GM23338 (cell line): ENCODE measurements around the gene TRAF3. TPM values are rescaled to one million over a fixed set of nuclear protein-coding genes. Genes with fewer than 3 reads are reported as not detected.
A peak's percentile ranks its signal among the peaks of the same experiment; 100 is the strongest.

ENCODE experiments used
- ATAC-seq: fragments of 200-7000 bp; cut with Tn5 transposase; 3 replicates; pipeline ENCODE4 v1.9.1; 2020
- DNase-seq: peaks from one replicate; pipeline ENCODE4 v3.0.0-alpha.2; 2015; ENCODE audit warnings: low spot score
- H2AFZ ChIP-seq: fragments of 200-600 bp; sonication (generic); 2 replicates; pipeline ENCODE4 v1.8.0; 2016; ENCODE audit warnings: antibody characterized with exemption, mild to moderate bottlenecking, moderate library complexity
- H3F3A ChIP-seq: fragments of 200-600 bp; sonication (generic); replicated peaks from 2 replicates; pipeline ENCODE4 v1.8.0; 2017; ENCODE audit warnings: antibody characterized with exemption, mixed run types, low read depth
- H3K27ac ChIP-seq: fragments of 200-600 bp; sonication (generic); 2 replicates; pipeline ENCODE4 v1.6.1; 2016; ENCODE audit warnings: low read depth
- H3K27me3 ChIP-seq: fragments of 200-600 bp; sonication (generic); 2 replicates; pipeline ENCODE4 v1.8.0; 2016; ENCODE audit warnings: mild to moderate bottlenecking, mixed run types, moderate library complexity; ENCODE audit not compliant: insufficient read depth
- H3K36me3 ChIP-seq: fragments of 200-600 bp; sonication (generic); 2 replicates; pipeline ENCODE4 v1.8.0; 2016; ENCODE audit warnings: mild to moderate bottlenecking; ENCODE audit not compliant: insufficient read depth
- H3K4me1 ChIP-seq: fragments of 200-600 bp; sonication (generic); 2 replicates; pipeline ENCODE4 v1.8.0; 2016; ENCODE audit warnings: mild to moderate bottlenecking, moderate library complexity; ENCODE audit not compliant: insufficient read depth
- H3K4me2 ChIP-seq: fragments of 200-600 bp; sonication (generic); 2 replicates; pipeline ENCODE4 v1.7.1; 2017; ENCODE audit warnings: mixed run types
- H3K4me3 ChIP-seq: fragments of 200-600 bp; sonication (generic); 2 replicates; pipeline ENCODE4 v1.6.1; 2016; ENCODE audit warnings: mixed run types
- H3K79me2 ChIP-seq: fragments of 200-600 bp; sonication (generic); replicated peaks from 2 replicates; pipeline ENCODE4 v1.8.0; 2017; ENCODE audit warnings: mild to moderate bottlenecking; ENCODE audit not compliant: insufficient read depth
- H3K9me2 ChIP-seq: fragments of 200-600 bp; sonication (generic); 2 replicates; pipeline ENCODE4 v1.8.0; 2017; ENCODE audit not compliant: insufficient read depth
- H4K20me1 ChIP-seq: fragments of 200-600 bp; sonication (generic); replicated peaks from 2 replicates; pipeline ENCODE4 v1.8.0; 2017; ENCODE audit warnings: mild to moderate bottlenecking; ENCODE audit not compliant: insufficient read depth
- H3K27ac Mint-ChIP-seq: 2 replicates; pipeline ENCODE4 v1.8.0; 2020; ENCODE audit warnings: inconsistent platforms, mild to moderate bottlenecking, moderate library complexity, mixed read lengths
- H3K27me3 Mint-ChIP-seq: 3 replicates; pipeline ENCODE4 v1.8.0; 2022; ENCODE audit warnings: low read depth, mild to moderate bottlenecking, moderate library complexity, mixed read lengths, inconsistent platforms; ENCODE audit not compliant: insufficient read depth, poor library complexity
- H3K36me3 Mint-ChIP-seq: 3 replicates; pipeline ENCODE4 v1.8.0; 2021; ENCODE audit warnings: low read depth, mild to moderate bottlenecking, inconsistent platforms, moderate library complexity, mixed read lengths
- H3K4me1 Mint-ChIP-seq: 3 replicates; pipeline ENCODE4 v1.8.0; 2020; ENCODE audit warnings: mild to moderate bottlenecking, inconsistent platforms, mixed read lengths
- H3K4me3 Mint-ChIP-seq: 3 replicates; pipeline ENCODE4 v1.8.0; 2021; ENCODE audit warnings: moderate library complexity, mild to moderate bottlenecking, inconsistent platforms, mixed read lengths
- H3K9me3 Mint-ChIP-seq: 3 replicates; pipeline ENCODE4 v1.8.0; 2020; ENCODE audit warnings: moderate library complexity, mild to moderate bottlenecking, inconsistent platforms, mixed read lengths
- CREB1 ChIP-seq: fragments of 250-450 bp; sonication (Bioruptor Pico); IDR thresholded peaks from 2 replicates; pipeline ENCODE4 v1.5.0; 2020; ENCODE audit warnings: low read depth, mild to moderate bottlenecking, moderate library complexity
- EZH2 ChIP-seq: fragments of 200-600 bp; sonication (generic); IDR thresholded peaks from one replicate; pipeline ENCODE4 v1.8.0; 2017; ENCODE audit warnings: antibody characterized with exemption, mild to moderate bottlenecking, low read depth; ENCODE audit not compliant: unreplicated experiment
- EZH2phosphoT487 ChIP-seq: fragments of 200-600 bp; sonication (generic); IDR thresholded peaks from one replicate; pipeline ENCODE4 v1.8.1; 2018; ENCODE audit warnings: antibody characterized with exemption; ENCODE audit not compliant: unreplicated experiment
- JUNB ChIP-seq: IDR thresholded peaks from one replicate; pipeline ENCODE4 v1.6.1; 2016; ENCODE audit warnings: antibody characterized with exemption; ENCODE audit not compliant: unreplicated experiment
- NANOG ChIP-seq: IDR thresholded peaks from 2 replicates; pipeline ENCODE4 v1.6.1; 2016; ENCODE audit warnings: antibody characterized with exemption, borderline replicate concordance
- POLR2AphosphoS5 ChIP-seq: IDR thresholded peaks from 2 replicates; pipeline ENCODE4 v1.6.1; 2016; ENCODE audit warnings: antibody characterized with exemption, low read depth
- STAT1 ChIP-seq: IDR thresholded peaks from one replicate; pipeline ENCODE4 v1.6.1; 2016; ENCODE audit warnings: antibody characterized with exemption; ENCODE audit not compliant: unreplicated experiment
- ZNF114 ChIP-seq: fragments of 250-450 bp; sonication (Bioruptor Pico); IDR thresholded peaks from 2 replicates; pipeline ENCODE4 v1.5.0; 2020; ENCODE audit warnings: mild to moderate bottlenecking, moderate library complexity
- ZNF331 ChIP-seq: fragments of 250-450 bp; sonication (Bioruptor Pico); IDR thresholded peaks from 2 replicates; pipeline ENCODE4 v1.5.0; 2020; ENCODE audit warnings: low read depth, mild to moderate bottlenecking, moderate library complexity
- polyA plus RNA-seq: library from polyadenylated mRNA; unstranded; fragments of >200 nt; fragmentation: Nextera tagmentation; extraction: Ambion mirVana; gene quantifications from 2 replicates; pipeline ENCODE4 v1.2.1, GENCODE V29; 2016
- total RNA-seq: library from RNA; depleted of rRNA; stranded (reverse); fragments of >200 nt; shearing (Covaris generic); gene quantifications from 2 replicates; pipeline ENCODE4 v1.2.3, GENCODE V29; 2014
- TF ChIP-seq, protein P1 (sequence below), 2 experiments: fragments of 200-600 bp in 1 of 2; sonication (generic) in 1 of 2; conservative IDR thresholded peaks; 2 replicates each; pipeline versions ENCODE4 v1.5.1 to v1.6.1; 2016 to 2017; ENCODE audit warnings: antibody characterized with exemption in 2 of 2, low read depth in 2 of 2, mild to moderate bottlenecking in 2 of 2, moderate library complexity in 1 of 2
- TF ChIP-seq, protein P2 (sequence below): IDR thresholded peaks from 2 replicates; pipeline ENCODE4 v1.6.1; 2016; ENCODE audit warnings: antibody characterized with exemption
- TF ChIP-seq, protein P3 (sequence below): fragments of 250-450 bp; sonication (Bioruptor Pico); IDR thresholded peaks from 2 replicates; pipeline ENCODE4 v1.5.0; 2020; ENCODE audit warnings: mild to moderate bottlenecking, moderate library complexity
- TF ChIP-seq, protein P4 (sequence below): IDR thresholded peaks from one replicate; pipeline ENCODE4 v1.6.1; 2018; ENCODE audit warnings: antibody characterized with exemption; ENCODE audit not compliant: unreplicated experiment

The TRAF3 gene
- total and polyA plus RNA-seq, 2 experiments from 2014 or later, result 3.7 to 9.3 TPM

DNA sequence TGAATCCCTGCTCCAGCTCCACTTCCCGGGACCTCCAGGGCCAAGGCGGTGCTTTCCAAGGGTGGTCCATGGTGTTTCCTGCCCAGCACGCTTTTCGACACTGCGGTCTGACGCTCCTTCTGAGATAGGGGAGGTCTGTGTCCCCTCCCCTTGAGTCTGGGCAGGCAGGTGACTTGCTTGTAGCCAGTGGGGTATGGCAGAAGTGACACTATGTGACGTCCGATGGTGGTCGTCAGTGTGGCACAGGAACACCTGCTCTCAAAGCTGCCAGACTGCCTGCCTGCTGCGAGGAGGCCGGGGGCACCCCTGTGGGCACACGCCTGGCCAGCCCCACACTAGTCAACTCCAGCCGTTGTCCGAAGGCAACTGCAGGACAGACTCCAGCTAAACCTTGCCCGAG is 16.0 kb upstream of the TRAF3 start:
- ATAC-seq, result no peak; the same call in 2 of the 3 replicates
- Histone ChIP-seq H3K79me2 (no peaks in the 10 kb centered on the region), H3K9me2 (no peaks in the 10 kb centered on the region), H3K36me3 (no peaks in the 10 kb centered on the region), H4K20me1 (no peaks in the 10 kb centered on the region), H3K4me2 (peak overlapping the region; percentile 22; the same call in 1 of the 2 replicates), H3K27ac (no peak overlapping the region), H3K27me3 (no peaks in the 10 kb centered on the region), H3K4me3 (no peak overlapping the region), H3F3A (no peaks in the 10 kb centered on the region), H3K4me1 (peaks cover 17% of the 10 kb centered on the region), H2AFZ (peak overlapping the region; percentile 72; the same call in 1 of the 2 replicates)
- H3K4me1 Mint-ChIP-seq, result peaks cover 29% of the 10 kb centered on the region
- H3K27me3 Mint-ChIP-seq, result no peaks in the 10 kb centered on the region
- DNase-seq, result no peak
- H3K27ac Mint-ChIP-seq, result no peak overlapping the region
- H3K36me3 Mint-ChIP-seq, result no peaks in the 10 kb centered on the region
- H3K9me3 Mint-ChIP-seq, result no peaks in the 10 kb centered on the region
- TF ChIP-seq, protein P1, sequence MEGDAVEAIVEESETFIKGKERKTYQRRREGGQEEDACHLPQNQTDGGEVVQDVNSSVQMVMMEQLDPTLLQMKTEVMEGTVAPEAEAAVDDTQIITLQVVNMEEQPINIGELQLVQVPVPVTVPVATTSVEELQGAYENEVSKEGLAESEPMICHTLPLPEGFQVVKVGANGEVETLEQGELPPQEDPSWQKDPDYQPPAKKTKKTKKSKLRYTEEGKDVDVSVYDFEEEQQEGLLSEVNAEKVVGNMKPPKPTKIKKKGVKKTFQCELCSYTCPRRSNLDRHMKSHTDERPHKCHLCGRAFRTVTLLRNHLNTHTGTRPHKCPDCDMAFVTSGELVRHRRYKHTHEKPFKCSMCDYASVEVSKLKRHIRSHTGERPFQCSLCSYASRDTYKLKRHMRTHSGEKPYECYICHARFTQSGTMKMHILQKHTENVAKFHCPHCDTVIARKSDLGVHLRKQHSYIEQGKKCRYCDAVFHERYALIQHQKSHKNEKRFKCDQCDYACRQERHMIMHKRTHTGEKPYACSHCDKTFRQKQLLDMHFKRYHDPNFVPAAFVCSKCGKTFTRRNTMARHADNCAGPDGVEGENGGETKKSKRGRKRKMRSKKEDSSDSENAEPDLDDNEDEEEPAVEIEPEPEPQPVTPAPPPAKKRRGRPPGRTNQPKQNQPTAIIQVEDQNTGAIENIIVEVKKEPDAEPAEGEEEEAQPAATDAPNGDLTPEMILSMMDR (conservative IDR thresholded peaks at IDR 0.05; ENCODE audit: low read depth in 2 of 2), result no peak
- TF ChIP-seq JUNB (no peak), ZNF114 (CRISPR knock-in tag) (no peak), CREB1 (CRISPR knock-in tag) (no peak), NANOG (no peak), STAT1 (no peak), POLR2AphosphoS5 (no peak), EZH2phosphoT487 (no peak), EZH2 (no peak), ZNF331 (CRISPR knock-in tag) (no peak)
- TF ChIP-seq, protein P2, sequence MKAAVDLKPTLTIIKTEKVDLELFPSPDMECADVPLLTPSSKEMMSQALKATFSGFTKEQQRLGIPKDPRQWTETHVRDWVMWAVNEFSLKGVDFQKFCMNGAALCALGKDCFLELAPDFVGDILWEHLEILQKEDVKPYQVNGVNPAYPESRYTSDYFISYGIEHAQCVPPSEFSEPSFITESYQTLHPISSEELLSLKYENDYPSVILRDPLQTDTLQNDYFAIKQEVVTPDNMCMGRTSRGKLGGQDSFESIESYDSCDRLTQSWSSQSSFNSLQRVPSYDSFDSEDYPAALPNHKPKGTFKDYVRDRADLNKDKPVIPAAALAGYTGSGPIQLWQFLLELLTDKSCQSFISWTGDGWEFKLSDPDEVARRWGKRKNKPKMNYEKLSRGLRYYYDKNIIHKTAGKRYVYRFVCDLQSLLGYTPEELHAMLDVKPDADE, result no peak
- TF ChIP-seq, protein P3, sequence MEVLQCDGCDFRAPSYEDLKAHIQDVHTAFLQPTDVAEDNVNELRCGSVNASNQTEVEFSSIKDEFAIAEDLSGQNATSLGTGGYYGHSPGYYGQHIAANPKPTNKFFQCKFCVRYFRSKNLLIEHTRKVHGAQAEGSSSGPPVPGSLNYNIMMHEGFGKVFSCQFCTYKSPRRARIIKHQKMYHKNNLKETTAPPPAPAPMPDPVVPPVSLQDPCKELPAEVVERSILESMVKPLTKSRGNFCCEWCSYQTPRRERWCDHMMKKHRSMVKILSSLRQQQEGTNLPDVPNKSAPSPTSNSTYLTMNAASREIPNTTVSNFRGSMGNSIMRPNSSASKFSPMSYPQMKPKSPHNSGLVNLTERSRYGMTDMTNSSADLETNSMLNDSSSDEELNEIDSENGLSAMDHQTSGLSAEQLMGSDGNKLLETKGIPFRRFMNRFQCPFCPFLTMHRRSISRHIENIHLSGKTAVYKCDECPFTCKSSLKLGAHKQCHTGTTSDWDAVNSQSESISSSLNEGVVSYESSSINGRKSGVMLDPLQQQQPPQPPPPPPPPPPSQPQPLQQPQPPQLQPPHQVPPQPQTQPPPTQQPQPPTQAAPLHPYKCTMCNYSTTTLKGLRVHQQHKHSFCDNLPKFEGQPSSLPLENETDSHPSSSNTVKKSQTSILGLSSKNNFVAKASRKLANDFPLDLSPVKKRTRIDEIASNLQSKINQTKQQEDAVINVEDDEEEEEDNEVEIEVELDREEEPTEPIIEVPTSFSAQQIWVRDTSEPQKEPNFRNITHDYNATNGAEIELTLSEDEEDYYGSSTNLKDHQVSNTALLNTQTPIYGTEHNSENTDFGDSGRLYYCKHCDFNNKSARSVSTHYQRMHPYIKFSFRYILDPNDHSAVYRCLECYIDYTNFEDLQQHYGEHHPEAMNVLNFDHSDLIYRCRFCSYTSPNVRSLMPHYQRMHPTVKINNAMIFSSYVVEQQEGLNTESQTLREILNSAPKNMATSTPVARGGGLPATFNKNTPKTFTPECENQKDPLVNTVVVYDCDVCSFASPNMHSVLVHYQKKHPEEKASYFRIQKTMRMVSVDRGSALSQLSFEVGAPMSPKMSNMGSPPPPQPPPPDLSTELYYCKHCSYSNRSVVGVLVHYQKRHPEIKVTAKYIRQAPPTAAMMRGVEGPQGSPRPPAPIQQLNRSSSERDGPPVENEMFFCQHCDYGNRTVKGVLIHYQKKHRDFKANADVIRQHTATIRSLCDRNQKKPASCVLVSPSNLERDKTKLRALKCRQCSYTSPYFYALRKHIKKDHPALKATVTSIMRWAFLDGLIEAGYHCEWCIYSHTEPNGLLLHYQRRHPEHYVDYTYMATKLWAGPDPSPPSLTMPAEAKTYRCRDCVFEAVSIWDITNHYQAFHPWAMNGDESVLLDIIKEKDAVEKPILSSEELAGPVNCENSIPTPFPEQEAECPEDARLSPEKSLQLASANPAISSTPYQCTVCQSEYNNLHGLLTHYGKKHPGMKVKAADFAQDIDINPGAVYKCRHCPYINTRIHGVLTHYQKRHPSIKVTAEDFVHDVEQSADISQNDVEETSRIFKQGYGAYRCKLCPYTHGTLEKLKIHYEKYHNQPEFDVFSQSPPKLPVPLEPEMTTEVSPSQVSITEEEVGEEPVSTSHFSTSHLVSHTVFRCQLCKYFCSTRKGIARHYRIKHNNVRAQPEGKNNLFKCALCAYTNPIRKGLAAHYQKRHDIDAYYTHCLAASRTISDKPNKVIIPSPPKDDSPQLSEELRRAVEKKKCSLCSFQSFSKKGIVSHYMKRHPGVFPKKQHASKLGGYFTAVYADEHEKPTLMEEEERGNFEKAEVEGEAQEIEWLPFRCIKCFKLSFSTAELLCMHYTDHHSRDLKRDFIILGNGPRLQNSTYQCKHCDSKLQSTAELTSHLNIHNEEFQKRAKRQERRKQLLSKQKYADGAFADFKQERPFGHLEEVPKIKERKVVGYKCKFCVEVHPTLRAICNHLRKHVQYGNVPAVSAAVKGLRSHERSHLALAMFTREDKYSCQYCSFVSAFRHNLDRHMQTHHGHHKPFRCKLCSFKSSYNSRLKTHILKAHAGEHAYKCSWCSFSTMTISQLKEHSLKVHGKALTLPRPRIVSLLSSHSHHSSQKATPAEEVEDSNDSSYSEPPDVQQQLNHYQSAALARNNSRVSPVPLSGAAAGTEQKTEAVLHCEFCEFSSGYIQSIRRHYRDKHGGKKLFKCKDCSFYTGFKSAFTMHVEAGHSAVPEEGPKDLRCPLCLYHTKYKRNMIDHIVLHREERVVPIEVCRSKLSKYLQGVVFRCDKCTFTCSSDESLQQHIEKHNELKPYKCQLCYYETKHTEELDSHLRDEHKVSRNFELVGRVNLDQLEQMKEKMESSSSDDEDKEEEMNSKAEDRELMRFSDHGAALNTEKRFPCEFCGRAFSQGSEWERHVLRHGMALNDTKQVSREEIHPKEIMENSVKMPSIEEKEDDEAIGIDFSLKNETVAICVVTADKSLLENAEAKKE (CRISPR knock-in tag), result no peak
- TF ChIP-seq, protein P4, sequence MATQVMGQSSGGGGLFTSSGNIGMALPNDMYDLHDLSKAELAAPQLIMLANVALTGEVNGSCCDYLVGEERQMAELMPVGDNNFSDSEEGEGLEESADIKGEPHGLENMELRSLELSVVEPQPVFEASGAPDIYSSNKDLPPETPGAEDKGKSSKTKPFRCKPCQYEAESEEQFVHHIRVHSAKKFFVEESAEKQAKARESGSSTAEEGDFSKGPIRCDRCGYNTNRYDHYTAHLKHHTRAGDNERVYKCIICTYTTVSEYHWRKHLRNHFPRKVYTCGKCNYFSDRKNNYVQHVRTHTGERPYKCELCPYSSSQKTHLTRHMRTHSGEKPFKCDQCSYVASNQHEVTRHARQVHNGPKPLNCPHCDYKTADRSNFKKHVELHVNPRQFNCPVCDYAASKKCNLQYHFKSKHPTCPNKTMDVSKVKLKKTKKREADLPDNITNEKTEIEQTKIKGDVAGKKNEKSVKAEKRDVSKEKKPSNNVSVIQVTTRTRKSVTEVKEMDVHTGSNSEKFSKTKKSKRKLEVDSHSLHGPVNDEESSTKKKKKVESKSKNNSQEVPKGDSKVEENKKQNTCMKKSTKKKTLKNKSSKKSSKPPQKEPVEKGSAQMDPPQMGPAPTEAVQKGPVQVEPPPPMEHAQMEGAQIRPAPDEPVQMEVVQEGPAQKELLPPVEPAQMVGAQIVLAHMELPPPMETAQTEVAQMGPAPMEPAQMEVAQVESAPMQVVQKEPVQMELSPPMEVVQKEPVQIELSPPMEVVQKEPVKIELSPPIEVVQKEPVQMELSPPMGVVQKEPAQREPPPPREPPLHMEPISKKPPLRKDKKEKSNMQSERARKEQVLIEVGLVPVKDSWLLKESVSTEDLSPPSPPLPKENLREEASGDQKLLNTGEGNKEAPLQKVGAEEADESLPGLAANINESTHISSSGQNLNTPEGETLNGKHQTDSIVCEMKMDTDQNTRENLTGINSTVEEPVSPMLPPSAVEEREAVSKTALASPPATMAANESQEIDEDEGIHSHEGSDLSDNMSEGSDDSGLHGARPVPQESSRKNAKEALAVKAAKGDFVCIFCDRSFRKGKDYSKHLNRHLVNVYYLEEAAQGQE, result no peak
- H3K4me3 Mint-ChIP-seq, result peak overlapping the region; percentile 9; the same call in 1 of the 3 replicates
